Type B pancreatic cell (in vitro differentiated cells): ENCODE measurements around the gene INPP5A. TPM values are rescaled to one million over a fixed set of nuclear protein-coding genes. Genes with fewer than 3 reads are reported as not detected.

Source experiments
- DNase-seq: peaks from one replicate; pipeline ENCODE4 v3.0.0; 2021; ENCODE audit warnings: mixed read lengths; ENCODE audit not compliant: unreplicated experiment; ENCODE audit errors: extremely low spot score
- H3K27ac Mint-ChIP-seq: 2 replicates; pipeline ENCODE4 v1.8.0; 2021; ENCODE audit warnings: mild to moderate bottlenecking, mixed read lengths
- H3K27me3 Mint-ChIP-seq: 2 replicates; pipeline ENCODE4 v1.8.0; 2021; ENCODE audit warnings: mixed read lengths
- H3K36me3 Mint-ChIP-seq: 2 replicates; pipeline ENCODE4 v1.8.0; 2021; ENCODE audit warnings: mixed read lengths
- H3K4me1 Mint-ChIP-seq: one replicate; pipeline ENCODE4 v1.8.0; 2021; ENCODE audit warnings: mixed read lengths; ENCODE audit not compliant: unreplicated experiment
- H3K4me3 Mint-ChIP-seq: 2 replicates; pipeline ENCODE4 v1.8.0; 2021; ENCODE audit warnings: mild to moderate bottlenecking, mixed read lengths
- H3K9me3 Mint-ChIP-seq: 2 replicates; pipeline ENCODE4 v1.8.0; 2021; ENCODE audit warnings: mixed read lengths
- CTCF ChIP-seq: fragments of 200-600 bp; sonication (generic); conservative IDR thresholded peaks from 2 replicates; pipeline ENCODE4 v1.5.0; 2021; ENCODE audit warnings: antibody characterized with exemption, mild to moderate bottlenecking
- total RNA-seq: library from RNA; stranded (reverse); gene quantifications from 2 replicates; pipeline ENCODE4 v1.2.1, GENCODE V29; 2021; ENCODE audit warnings: low replicate concordance

The INPP5A gene
- total RNA-seq, 1 donor from 2014 or later: 26.6 TPM

DNA sequence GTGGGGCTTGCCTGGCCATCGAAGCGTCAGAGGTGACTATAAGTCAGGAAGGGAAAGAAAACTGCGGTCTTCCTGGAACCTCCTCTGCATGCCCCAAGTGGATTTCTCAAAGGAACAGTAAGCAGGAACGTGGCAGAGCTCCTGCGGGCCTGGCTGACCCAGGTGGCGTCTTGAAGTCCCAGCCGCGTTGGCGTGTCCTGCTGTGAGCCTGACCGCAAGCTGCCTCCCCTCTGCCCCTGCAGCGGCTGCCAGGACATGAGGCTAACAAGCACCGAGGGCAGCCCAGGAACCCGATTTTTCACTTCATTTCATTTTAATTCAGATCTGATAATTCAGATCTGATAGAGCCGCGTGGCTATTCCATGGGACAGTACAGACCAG is 193.0 kb downstream of the INPP5A start:
- Mint-ChIP-seq H3K4me3 (no peak overlapping the region), H3K4me1 (no peaks in the 10 kb centered on the region), H3K27ac (no peak overlapping the region), H3K36me3 (peaks cover 14% of the 10 kb centered on the region), H3K9me3 (no peaks in the 10 kb centered on the region), H3K27me3 (no peaks in the 10 kb centered on the region)
- no peak for TF ChIP-seq CTCF
- DNase-seq: no peak

- no peak for TF ChIP-seq CTCF
- H3K9me3 Mint-ChIP-seq: no peaks in the 10 kb centered on the region
- H3K27me3 Mint-ChIP-seq: no peaks in the 10 kb centered on the region
- no peak overlapping the region for H3K4me3 Mint-ChIP-seq
- no peak for DNase-seq
- no peaks in the 10 kb centered on the region for H3K4me1 Mint-ChIP-seq
- H3K27ac Mint-ChIP-seq: no peak overlapping the region
- peaks cover 4% of the 10 kb centered on the region for H3K36me3 Mint-ChIP-seq
Observed at GRCh38 chr10:132732518-132732917, 194.9 kb downstream of the INPP5A start.

GRCh38 chr10:132733926-132734325 is 196.3 kb downstream of the INPP5A start:
- H3K9me3 Mint-ChIP-seq: no peaks in the 10 kb centered on the region
- no peaks in the 10 kb centered on the region for H3K4me1 Mint-ChIP-seq
- no peak overlapping the region for H3K4me3 Mint-ChIP-seq
- no peak for DNase-seq
- no peaks in the 10 kb centered on the region for H3K27me3 Mint-ChIP-seq
- no peak overlapping the region for H3K27ac Mint-ChIP-seq
- TF ChIP-seq CTCF: no peak
- peaks cover 4% of the 10 kb centered on the region for H3K36me3 Mint-ChIP-seq

GRCh38 chr10:132735341-132735775 is 197.8 kb downstream of the INPP5A start:
- no peaks in the 10 kb centered on the region for H3K9me3 Mint-ChIP-seq
- H3K36me3 Mint-ChIP-seq: peaks cover 4% of the 10 kb centered on the region
- H3K27ac Mint-ChIP-seq: no peak overlapping the region
- H3K27me3 Mint-ChIP-seq: peaks cover 5% of the 10 kb centered on the region
- peaks cover 4% of the 10 kb centered on the region for H3K4me1 Mint-ChIP-seq
- H3K4me3 Mint-ChIP-seq: no peak overlapping the region
- no peak for DNase-seq
- no peak for TF ChIP-seq CTCF

GRCh38 chr10:132735923-132736391 is 198.4 kb downstream of the INPP5A start:
- no peak for DNase-seq
- Mint-ChIP-seq H3K27ac (no peak overlapping the region), H3K4me1 (peaks cover 9% of the 10 kb centered on the region), H3K36me3 (peaks cover 4% of the 10 kb centered on the region), H3K4me3 (no peak overlapping the region), H3K27me3 (peaks cover 7% of the 10 kb centered on the region), H3K9me3 (no peaks in the 10 kb centered on the region)
- no peak for TF ChIP-seq CTCF
